ENCODE data around the gene IRGC. TPM values are rescaled to one million over a fixed set of nuclear protein-coding genes. Genes with fewer than 3 reads are reported as not detected.

The IRGC gene
- total RNA-seq, 2 donors from 2014 or later = not detected

DNA sequence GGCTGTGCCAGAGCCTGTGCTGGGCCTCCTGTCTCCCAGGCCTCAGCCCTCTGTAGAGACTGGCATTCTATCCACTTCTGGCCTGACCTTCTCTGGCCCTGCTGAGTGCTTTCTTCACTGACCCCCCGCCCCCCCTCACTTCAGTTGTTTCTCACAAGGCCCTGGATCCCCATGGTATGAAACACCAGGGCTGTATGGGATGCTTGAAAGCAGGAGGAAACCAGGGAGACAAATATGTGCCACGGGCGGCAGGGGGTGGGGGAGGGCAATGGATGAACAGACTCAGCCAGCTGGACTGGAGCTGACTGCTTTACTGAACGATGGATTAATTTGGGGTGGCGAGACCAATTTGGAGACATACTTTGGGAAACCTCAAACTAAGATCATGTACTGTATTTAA lies 14.0 kb downstream of the IRGC start:
- no peak overlapping the region for H3K27ac ChIP-seq
- H3K36me3 ChIP-seq (replicated peaks in 1 of 2; ENCODE audit: insufficient read depth in 1 of 2, low read depth in 2 of 2) = peaks cover 0 to 12% of the 10 kb centered on the region in 2 donors
- no peaks in the 10 kb centered on the region for H3K27me3 ChIP-seq
- H3K4me3 ChIP-seq = no peak overlapping the region
- TF ChIP-seq, protein P1, sequence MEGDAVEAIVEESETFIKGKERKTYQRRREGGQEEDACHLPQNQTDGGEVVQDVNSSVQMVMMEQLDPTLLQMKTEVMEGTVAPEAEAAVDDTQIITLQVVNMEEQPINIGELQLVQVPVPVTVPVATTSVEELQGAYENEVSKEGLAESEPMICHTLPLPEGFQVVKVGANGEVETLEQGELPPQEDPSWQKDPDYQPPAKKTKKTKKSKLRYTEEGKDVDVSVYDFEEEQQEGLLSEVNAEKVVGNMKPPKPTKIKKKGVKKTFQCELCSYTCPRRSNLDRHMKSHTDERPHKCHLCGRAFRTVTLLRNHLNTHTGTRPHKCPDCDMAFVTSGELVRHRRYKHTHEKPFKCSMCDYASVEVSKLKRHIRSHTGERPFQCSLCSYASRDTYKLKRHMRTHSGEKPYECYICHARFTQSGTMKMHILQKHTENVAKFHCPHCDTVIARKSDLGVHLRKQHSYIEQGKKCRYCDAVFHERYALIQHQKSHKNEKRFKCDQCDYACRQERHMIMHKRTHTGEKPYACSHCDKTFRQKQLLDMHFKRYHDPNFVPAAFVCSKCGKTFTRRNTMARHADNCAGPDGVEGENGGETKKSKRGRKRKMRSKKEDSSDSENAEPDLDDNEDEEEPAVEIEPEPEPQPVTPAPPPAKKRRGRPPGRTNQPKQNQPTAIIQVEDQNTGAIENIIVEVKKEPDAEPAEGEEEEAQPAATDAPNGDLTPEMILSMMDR (IDR thresholded peaks at IDR 0.05) = no peak
- no peak for TF ChIP-seq POLR2A (IDR thresholded peaks at IDR 0.05)
- DNase-seq (no peak), ATAC-seq (no peak)
- no peaks in the 10 kb centered on the region for H3K4me1 ChIP-seq
- 92 to 95% methylated on average over 3 to 4 of the region's 5 CpGs for whole genome bisulfite sequencing, 2 donors
- intact Hi-C loops (cut with DNase I) = no loop called here
- no peaks in the 10 kb centered on the region for H3K9me3 ChIP-seq

GRCh38 chr19:43731346-43731745 lies 15.5 kb downstream of the IRGC start:
- TF ChIP-seq POLR2A (IDR thresholded peaks at IDR 0.05) = no peak
- TF ChIP-seq, protein P1 (IDR thresholded peaks at IDR 0.05) = no peak
- peaks cover 0 to 12% of the 10 kb centered on the region in 2 donors for H3K36me3 ChIP-seq (replicated peaks in 1 of 2; ENCODE audit: insufficient read depth in 1 of 2, low read depth in 2 of 2)
- ATAC-seq (no peak), DNase-seq (no peak)
- no peak overlapping the region for H3K27ac ChIP-seq
- H3K4me3 ChIP-seq = no peak overlapping the region
- intact Hi-C loops (cut with DNase I) = no loop called here
- no peaks in the 10 kb centered on the region for H3K9me3 ChIP-seq
- 86 to 92% methylated on average over 9 of the region's 14 CpGs for whole genome bisulfite sequencing, 2 donors
- H3K27me3 ChIP-seq = no peaks in the 10 kb centered on the region
- H3K4me1 ChIP-seq = no peaks in the 10 kb centered on the region

- no peak for ATAC-seq
- TF ChIP-seq, protein P1 (IDR thresholded peaks at IDR 0.05) = no peak
- TF ChIP-seq POLR2A (IDR thresholded peaks at IDR 0.05) = no peak
- H3K4me1 ChIP-seq = no peaks in the 10 kb centered on the region
- peaks cover 0 to 12% of the 10 kb centered on the region in 2 donors for H3K36me3 ChIP-seq (replicated peaks in 1 of 2; ENCODE audit: insufficient read depth in 1 of 2, low read depth in 2 of 2)
- H3K4me3 ChIP-seq = no peak overlapping the region
- 86 to 93% methylated on average over 1 of the region's 1 CpG for WGBS, 2 donors
- H3K27ac ChIP-seq = no peak overlapping the region
- no peaks in the 10 kb centered on the region for H3K9me3 ChIP-seq
- no peak for DNase-seq
- intact Hi-C loops (cut with DNase I) = no loop called here
- H3K27me3 ChIP-seq = no peaks in the 10 kb centered on the region
Observed at GRCh38 chr19:43731846-43732245, 16.0 kb downstream of the IRGC start.

- no peak for DNase-seq
- TF ChIP-seq, protein P1 (IDR thresholded peaks at IDR 0.05) = no peak
- TF ChIP-seq POLR2A (IDR thresholded peaks at IDR 0.05) = no peak
- Histone ChIP-seq H3K27ac (no peak overlapping the region), H3K4me3 (no peak overlapping the region), H3K27me3 (no peaks in the 10 kb centered on the region), H3K9me3 (no peaks in the 10 kb centered on the region), H3K4me1 (no peaks in the 10 kb centered on the region), H3K36me3 (replicated peaks in 1 of 2; ENCODE audit: insufficient read depth in 1 of 2, low read depth in 2 of 2) (peaks cover 0 to 24% of the 10 kb centered on the region in 2 donors)
- ATAC-seq = no peak
- intact Hi-C loops (cut with DNase I) = no loop called here
- 96 to 99% methylated on average over 6 of the region's 6 CpGs for WGBS, 2 donors
Observed at GRCh38 chr19:43735013-43735412, 19.1 kb downstream of the IRGC start.

DNA sequence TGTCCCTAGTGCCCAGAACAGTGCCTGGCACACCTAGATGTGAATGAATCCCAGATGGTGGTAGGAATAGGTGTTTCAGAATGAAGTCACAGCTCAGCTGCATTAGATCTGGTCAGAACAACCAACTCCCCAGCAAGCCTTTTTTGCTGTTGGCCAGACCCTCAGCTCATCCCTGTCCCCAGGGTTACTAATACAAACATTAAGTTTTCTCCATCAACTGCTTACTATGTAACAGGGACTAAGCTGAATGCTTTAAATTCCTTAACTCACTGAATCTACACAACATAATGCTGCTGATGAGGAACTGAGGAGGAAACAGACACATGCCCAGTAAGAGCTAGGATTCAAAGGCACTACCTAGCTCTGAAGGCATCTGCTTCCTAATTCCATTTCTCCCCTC lies 20.1 kb downstream of the IRGC start:
- DNase-seq = no peak
- peaks cover 0 to 27% of the 10 kb centered on the region in 2 donors for H3K36me3 ChIP-seq (replicated peaks in 1 of 2; ENCODE audit: insufficient read depth in 1 of 2, low read depth in 2 of 2)

More for the DNA sequence above, 20.1 kb downstream of the IRGC start:
- Histone ChIP-seq H3K4me1 (no peaks in the 10 kb centered on the region), H3K4me3 (no peak overlapping the region), H3K27ac (no peak overlapping the region), H3K9me3 (no peaks in the 10 kb centered on the region), H3K27me3 (no peaks in the 10 kb centered on the region)
- ATAC-seq = no peak
- intact Hi-C loops (cut with DNase I) = no loop called here
- TF ChIP-seq, protein P1 (IDR thresholded peaks at IDR 0.05) = no peak
- no peak for TF ChIP-seq POLR2A (IDR thresholded peaks at IDR 0.05)
